Dendritic cell treated with granulocyte-macrophage colony-stimulating factor and Interleukin-4, amounts not matched to agents 40 ng/mL and 50 ng/mL, for 4 days (primary cell): Measurements from ENCODE around the gene ATP9B.

Experiments
- H3K27ac Mint-ChIP-seq: one replicate; pipeline ENCODE4 v1.8.0; 2022; ENCODE audit warnings: mild to moderate bottlenecking, mixed read lengths
- H3K27me3 Mint-ChIP-seq: one replicate; pipeline ENCODE4 v1.8.0; 2022; ENCODE audit warnings: mild to moderate bottlenecking, mixed read lengths
- H3K36me3 Mint-ChIP-seq: one replicate; pipeline ENCODE4 v1.8.0; 2022; ENCODE audit warnings: low read depth, mixed read lengths
- H3K4me1 Mint-ChIP-seq: one replicate; pipeline ENCODE4 v1.8.0; 2022; ENCODE audit warnings: low read depth, mixed read lengths
- H3K4me3 Mint-ChIP-seq: one replicate; pipeline ENCODE4 v1.8.0; 2022; ENCODE audit warnings: mild to moderate bottlenecking, moderate library complexity, mixed read lengths
- H3K9me3 Mint-ChIP-seq: one replicate; pipeline ENCODE4 v1.8.0; 2022; ENCODE audit warnings: mixed read lengths
- intact Hi-C: fragments of 100-400 bp; cut with micrococcal nuclease; formaldehyde crosslinking; loops from one replicate; pipeline ENCODE4 v1.15.0; 2022

ATP9B gene

GRCh38 chr18:79420033-79420745, 351.0 kb downstream of the ATP9B start:
- H3K27ac Mint-ChIP-seq = no peak overlapping the region
- H3K27me3 Mint-ChIP-seq = no peaks in the 10 kb centered on the region
- peaks cover 66% of the 10 kb centered on the region for H3K36me3 Mint-ChIP-seq
- no peak overlapping the region for H3K4me3 Mint-ChIP-seq
- no peaks in the 10 kb centered on the region for H3K9me3 Mint-ChIP-seq
- H3K4me1 Mint-ChIP-seq = peaks cover 26% of the 10 kb centered on the region
- intact Hi-C loops = no loop called here

GRCh38 chr18:79421275-79421857, 352.2 kb downstream of the ATP9B start:
- Mint-ChIP-seq H3K9me3 (no peaks in the 10 kb centered on the region), H3K36me3 (peaks cover 74% of the 10 kb centered on the region), H3K27ac (no peak overlapping the region), H3K4me1 (peaks cover 26% of the 10 kb centered on the region), H3K27me3 (no peaks in the 10 kb centered on the region), H3K4me3 (no peak overlapping the region)
- intact Hi-C loops = no loop called here

DNA sequence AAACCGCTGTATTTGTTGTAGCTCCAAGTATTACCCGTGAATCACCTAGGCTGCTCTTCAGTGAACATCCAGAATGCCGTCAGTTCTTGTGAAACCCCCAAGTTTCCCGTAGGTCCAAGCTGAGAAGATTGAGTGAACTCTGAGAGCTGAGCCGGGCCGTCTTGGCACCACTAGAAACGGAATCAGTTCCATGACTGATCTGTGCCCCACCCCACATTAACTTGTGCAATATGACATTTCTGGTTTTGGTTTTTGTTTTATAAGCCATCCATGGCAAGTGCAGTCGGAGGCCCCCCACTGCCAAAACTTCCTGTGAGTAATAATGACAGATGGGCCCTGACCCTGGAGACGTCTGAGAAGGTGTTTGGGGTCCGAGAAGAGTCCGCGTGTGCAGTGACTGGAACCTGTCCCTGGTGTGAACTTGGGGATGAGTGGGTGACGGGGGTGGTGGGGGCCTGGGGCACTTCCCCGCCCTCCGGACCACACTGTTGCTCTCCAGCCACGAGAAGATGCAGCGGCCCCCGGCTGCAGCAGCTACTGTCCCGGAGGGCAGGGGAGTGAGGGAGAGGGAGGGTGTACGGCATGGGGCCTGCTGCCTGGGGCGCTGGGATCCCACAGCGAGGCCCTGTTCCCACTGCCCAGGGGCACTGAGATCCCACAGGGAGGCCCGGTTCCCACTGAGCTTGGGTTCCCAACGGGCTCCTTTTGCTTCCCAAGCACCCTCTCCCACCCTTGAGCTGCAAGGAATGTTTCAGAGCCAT, 353.0 kb downstream of the ATP9B start:
- no peak overlapping the region for H3K4me3 Mint-ChIP-seq
- H3K9me3 Mint-ChIP-seq = no peaks in the 10 kb centered on the region
- H3K27me3 Mint-ChIP-seq = no peaks in the 10 kb centered on the region
- H3K4me1 Mint-ChIP-seq = peaks cover 26% of the 10 kb centered on the region
- intact Hi-C loops = no loop called here
- peaks cover 70% of the 10 kb centered on the region for H3K36me3 Mint-ChIP-seq
- no peak overlapping the region for H3K27ac Mint-ChIP-seq

DNA sequence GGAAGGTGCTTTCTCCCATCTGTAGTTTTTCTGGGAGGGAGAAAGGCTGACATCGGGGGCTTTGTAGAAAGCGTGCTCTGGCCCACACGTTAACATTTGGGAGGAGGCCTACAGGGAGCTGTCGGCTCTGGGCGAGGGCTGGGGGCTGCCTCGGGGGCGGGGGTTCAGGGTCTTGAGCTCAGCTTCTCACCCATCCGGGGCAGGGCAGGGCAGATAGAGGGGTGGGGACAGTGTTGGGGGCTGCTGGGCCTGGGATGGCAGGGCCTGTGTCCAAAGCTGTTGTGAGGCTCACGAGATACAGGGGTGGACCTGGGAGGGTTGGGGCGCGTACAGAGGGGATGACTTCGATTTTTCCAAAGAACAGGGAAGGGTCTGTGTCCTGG, 353.6 kb downstream of the ATP9B start:
- Mint-ChIP-seq H3K36me3 (peaks cover 70% of the 10 kb centered on the region), H3K27ac (no peak overlapping the region), H3K9me3 (no peaks in the 10 kb centered on the region), H3K4me3 (no peak overlapping the region), H3K4me1 (peaks cover 26% of the 10 kb centered on the region), H3K27me3 (no peaks in the 10 kb centered on the region)
- intact Hi-C loops = no loop called here

- intact Hi-C loops = no loop called here
- no peak overlapping the region for H3K4me3 Mint-ChIP-seq
- H3K27me3 Mint-ChIP-seq = no peaks in the 10 kb centered on the region
- peaks cover 26% of the 10 kb centered on the region for H3K4me1 Mint-ChIP-seq
- peaks cover 64% of the 10 kb centered on the region for H3K36me3 Mint-ChIP-seq
- H3K27ac Mint-ChIP-seq = no peak overlapping the region
- H3K9me3 Mint-ChIP-seq = no peaks in the 10 kb centered on the region
These were observed 354.2 kb downstream of the ATP9B start for GRCh38 chr18:79423211-79424007.

DNA sequence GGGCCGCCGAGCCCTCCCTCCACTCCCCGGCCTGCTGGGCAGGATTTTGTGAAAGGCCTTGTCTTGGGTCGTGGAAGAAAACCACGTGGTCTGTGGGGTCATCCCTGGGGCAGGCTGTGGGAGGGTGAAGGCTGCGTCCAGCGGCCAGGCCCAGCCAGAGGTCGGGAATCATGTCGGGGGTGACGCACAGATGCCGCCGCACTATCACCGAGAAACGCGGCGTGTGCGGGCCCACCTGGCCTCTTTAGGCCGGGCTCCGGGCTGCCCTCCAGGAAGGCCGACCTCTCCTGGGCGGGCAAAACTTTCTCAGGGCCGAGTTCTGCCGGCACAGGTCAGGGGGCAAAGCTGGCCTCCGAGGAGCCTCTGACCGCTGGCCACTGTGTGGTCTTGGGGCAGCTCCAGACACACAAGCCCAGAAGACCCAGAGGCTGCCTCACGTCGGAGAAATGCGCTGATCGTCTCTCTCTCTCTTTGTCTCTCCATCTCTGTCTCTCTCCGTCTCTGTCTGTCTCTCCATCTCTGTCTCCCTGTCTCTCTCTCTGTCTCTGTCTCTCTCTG, 354.9 kb downstream of the ATP9B start:
- H3K4me3 Mint-ChIP-seq = no peak overlapping the region
- H3K27ac Mint-ChIP-seq = no peak overlapping the region
- H3K9me3 Mint-ChIP-seq = no peaks in the 10 kb centered on the region
- peaks cover 60% of the 10 kb centered on the region for H3K36me3 Mint-ChIP-seq
- H3K27me3 Mint-ChIP-seq = no peaks in the 10 kb centered on the region
- intact Hi-C loops = no loop called here
- peaks cover 26% of the 10 kb centered on the region for H3K4me1 Mint-ChIP-seq

GRCh38 chr18:79424880-79425568, 355.8 kb downstream of the ATP9B start:
- Mint-ChIP-seq H3K27ac (peak overlapping the region; percentile 1), H3K4me3 (no peak overlapping the region), H3K9me3 (no peaks in the 10 kb centered on the region), H3K36me3 (peaks cover 60% of the 10 kb centered on the region), H3K27me3 (no peaks in the 10 kb centered on the region), H3K4me1 (peaks cover 33% of the 10 kb centered on the region)
- intact Hi-C loops = no loop called here

- H3K27ac Mint-ChIP-seq = no peak overlapping the region
- H3K4me3 Mint-ChIP-seq = no peak overlapping the region
- intact Hi-C loops = no loop called here
- H3K9me3 Mint-ChIP-seq = no peaks in the 10 kb centered on the region
- no peaks in the 10 kb centered on the region for H3K27me3 Mint-ChIP-seq
- peaks cover 55% of the 10 kb centered on the region for H3K36me3 Mint-ChIP-seq
- peaks cover 30% of the 10 kb centered on the region for H3K4me1 Mint-ChIP-seq
These were observed 356.3 kb downstream of the ATP9B start for GRCh38 chr18:79425569-79425886.

DNA sequence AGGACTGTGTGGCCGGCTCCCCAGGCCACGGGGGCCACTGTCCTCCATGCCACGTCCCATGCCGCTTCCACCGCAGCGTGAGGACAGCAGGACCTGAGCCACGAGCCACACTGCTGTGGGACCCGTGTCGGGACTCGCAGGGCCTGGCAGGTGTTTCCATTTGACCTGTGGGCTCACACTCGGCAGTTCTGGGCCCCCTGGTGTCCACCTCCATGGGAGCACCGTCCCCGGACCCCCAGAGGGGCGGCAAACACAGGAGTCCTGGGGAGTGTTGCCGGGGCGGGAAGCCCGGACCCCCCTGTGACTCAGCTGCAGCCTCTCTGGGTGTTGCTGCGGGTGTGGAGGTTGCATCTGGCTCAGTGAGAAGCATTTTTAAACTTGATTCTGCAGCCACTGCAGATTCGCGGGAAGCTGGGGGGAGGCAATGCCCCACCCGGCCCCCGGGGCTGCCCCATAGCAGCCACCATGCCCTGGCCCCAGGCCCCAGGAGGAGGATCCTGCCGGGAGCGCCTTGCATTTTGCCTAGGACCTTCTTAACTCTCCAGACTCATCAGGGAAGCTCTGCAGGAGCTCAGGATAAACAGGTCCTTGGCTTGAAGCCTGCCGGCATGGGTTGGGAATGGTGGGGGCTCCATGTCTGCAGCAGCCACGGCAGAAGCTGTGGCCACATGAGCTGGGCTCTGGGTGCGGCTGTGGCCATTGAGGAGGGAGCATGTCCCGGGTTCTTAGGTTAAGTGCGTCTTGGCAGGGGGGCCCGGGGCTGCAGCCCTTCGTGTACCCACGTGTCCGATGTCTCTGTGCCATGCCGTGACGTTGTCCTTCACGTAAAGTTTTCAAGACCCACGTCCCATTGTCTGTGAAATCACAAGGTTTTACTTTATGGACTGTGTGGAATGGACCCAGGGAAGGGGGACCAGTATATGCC, 357.4 kb downstream of the ATP9B start:
- Mint-ChIP-seq H3K4me3 (no peak overlapping the region), H3K27me3 (no peaks in the 10 kb centered on the region), H3K9me3 (no peaks in the 10 kb centered on the region), H3K36me3 (peaks cover 54% of the 10 kb centered on the region), H3K27ac (no peak overlapping the region), H3K4me1 (peaks cover 21% of the 10 kb centered on the region)
- intact Hi-C loops = no loop called here

DNA sequence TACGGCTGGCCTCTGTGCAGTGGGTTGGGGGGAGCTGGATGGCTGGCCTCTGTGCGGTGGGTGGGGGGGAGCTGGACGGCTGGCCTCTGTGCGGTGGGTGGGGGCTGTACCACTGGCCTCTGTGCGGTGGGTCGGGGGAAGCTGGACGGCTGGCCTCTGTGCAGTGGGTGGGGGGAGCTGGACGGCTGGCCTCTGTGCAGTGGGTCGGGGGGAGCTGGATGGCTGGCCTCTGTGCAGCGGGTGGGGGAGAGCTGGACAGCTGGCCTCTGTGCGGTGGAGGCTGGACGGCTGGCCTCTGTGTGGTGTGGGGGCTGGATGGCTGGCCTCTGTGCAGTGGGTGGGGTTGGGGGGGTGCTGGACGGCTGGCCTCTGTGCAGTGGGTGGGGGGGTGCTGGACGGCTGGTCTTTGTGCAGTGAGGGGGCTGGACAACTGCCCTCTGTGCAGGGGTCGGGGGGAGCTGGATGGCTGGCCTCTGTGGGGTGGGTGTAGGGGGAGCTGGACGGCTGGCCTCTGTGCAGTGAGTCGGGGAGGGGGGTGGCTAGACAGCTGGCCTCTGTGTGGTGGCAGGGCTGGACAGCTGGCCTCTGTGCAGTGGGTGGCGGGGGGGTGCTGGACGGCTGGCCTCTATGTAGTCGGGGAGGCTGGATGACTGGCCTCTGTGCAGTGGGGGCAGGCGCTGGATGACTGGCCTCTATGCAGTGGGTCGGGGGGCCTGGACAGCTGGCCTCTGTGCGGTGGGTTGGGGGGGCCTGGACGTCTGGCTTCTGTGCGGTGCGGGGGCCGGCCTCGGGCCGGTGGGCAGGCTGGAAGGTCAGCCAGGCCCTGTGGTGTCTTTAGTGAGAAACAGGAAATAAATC, 358.4 kb downstream of the ATP9B start:
- H3K36me3 Mint-ChIP-seq = peaks cover 56% of the 10 kb centered on the region
- H3K9me3 Mint-ChIP-seq = no peaks in the 10 kb centered on the region
- H3K4me1 Mint-ChIP-seq = peaks cover 18% of the 10 kb centered on the region
- intact Hi-C loops = no loop called here
- no peaks in the 10 kb centered on the region for H3K27me3 Mint-ChIP-seq
- no peak overlapping the region for H3K4me3 Mint-ChIP-seq
- no peak overlapping the region for H3K27ac Mint-ChIP-seq
